Right forelimb (tissue), 1 donor: ENCODE results near the gene CDH4.
"Not testable (repeated sequence)": the region's sequence is repeated elsewhere in the genome, so short reads cannot be mapped to it uniquely, and the experiment has no call there.

Experiments used
- DNase-seq: peaks from one replicate; pipeline ENCODE4 v3.0.0-alpha.2; 2018

The CDH4 gene

DNA sequence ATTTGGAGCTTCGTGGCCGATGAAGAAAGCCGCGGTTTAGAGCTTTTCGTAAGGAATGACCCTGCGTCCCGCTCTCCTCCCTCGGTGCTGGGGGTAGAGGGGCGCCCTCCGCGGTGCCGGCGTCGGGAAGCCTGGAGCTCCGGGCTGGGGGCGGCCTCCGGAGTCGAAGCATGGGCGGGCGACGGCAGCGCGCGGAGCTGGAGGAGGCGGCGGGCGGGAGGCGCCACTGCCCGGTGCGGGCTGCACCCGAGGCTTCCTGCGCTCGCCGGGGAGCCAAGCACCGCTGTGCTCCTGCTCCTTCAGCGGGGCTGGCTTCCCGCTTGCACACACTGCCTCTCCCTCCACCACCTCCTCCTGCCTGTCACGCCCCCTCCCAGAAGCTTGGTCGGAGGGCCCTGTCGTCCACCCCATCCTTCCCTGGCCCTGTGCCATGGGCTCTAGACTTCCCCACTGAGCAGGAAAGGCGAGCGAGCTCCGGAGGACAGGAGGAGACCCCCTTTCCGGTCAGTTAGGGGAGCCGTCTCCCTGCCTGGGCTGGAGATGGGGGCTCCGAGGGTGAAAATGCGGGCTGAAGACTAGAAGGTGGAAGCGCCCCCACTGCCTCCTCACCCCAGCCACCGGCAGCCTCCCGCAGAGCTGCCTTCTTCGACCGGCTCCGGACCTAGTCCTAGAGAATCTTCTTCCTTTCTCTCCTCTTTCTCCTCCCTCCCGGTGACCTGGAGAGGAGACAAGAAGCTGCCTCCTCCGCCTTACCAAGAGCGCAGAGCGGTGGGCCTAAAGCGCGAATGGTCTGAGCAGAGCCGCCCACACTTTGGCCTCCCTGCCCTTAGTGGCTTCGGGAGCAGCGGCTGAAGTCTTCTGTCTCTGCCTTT, 1.8 kb downstream of the CDH4 start:
- DNase-seq = peak; percentile 49

DNA sequence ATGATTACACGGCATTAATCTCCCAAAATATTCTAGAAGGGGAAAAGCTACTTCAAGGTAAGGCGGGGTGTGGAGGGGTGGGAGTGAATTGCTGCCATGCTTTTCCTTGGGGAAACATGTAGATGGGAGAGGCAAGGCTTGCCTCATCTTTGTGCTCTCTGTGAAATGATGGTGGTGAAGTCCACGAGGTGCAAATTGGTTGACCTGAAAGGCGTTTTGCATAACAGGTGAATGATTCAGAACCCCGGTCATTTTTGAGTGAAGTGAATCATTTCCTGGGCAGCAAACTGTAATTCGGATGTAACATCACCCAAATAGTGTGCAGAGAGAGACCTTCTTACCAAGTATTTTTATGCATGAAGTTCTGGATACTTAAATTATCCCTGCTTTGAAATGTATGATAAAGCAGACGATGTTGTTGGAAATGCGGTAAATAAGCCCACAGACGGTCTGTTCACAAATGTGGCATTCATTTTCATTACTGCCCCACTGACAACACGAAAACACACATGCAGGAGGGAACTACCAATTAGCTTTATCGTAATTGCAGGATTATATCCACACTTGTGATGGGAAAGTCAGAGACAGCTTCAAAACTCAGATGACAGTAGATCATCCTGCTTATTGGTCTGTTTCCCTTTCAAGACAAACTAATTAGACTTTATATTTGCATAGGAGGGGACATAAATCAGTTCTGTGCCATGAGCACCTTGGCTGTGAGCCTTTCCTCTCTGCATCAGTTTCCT, 3.0 kb downstream of the CDH4 start:
- no peak for DNase-seq

DNA sequence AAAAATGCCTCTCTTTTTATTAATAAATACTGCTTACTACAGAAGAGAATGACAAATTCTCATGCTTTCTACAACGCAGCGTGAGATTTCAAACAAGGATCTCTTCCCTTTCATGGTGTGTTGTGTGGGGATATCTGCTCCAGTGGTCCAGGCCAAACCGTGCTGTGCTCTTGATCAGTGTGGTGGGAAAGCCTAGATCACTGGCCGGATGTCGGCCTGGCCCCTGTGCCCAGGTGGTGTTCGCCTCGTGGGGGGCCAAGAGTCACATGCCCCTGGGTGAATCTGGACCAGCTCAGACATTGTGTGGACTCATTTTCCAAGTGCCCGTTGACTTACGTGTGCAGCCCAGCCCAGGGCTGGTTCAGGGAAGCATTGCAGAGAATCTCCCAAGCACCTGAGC, 4.3 kb downstream of the CDH4 start:
- no peak for DNase-seq

DNA sequence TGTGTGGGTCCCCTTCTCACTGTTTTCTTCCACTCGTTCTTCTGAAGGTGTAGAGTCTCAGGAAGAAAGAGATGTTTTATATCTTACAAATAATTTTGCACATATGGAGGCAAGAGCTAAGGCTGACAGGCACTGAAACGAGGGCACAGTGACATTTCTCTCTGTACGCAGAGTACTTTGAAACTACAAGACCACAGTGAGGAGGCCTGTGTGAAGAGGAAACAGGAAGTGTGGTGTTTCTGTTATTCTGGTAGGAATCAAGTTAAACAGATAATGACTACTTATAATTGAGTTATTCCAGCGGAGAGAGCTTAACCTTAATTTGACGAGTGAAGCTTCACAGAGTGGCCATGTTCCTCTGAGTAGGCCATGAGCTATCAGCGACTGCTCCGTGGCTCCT, 4.8 kb downstream of the CDH4 start:
- DNase-seq = no peak

DNA sequence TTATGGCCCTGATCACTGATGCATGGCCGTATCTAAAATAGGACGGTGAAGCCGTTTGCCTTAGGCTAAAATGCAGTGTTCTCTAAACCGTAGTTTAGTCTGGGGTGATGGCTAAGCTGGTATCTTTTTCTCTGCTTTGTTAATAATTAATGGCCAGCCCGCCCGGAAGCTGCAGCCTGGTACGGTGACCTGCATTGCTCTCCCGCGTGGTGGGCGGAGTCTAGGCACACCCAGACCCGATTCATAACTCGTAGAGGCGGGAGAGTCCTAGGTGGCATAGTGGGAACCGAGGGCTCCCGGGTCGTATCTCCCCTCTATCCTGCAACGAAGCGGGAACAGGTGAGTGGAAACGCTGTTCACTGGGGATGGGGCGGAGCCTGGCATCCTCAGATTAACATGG, 5.5 kb downstream of the CDH4 start:
- DNase-seq = no peak

DNA sequence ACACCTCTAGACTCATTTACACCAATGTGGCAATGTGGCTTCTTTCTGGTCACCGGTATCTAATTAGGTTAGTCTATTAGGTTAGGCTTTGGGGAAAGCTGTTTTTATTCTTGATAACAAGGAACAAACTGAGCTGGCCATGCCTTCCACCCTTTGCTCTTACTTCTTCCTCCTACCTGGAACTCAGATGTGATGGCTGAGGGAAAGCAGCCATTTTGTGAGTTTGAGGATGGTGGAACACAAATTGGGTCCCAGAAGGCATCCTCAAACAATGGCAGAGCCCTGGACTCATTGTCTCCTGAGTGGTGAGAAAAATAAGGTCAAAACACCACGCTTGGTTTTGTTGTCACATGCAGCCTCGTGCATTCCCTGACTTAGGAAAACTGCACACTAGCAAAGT, 7.7 kb downstream of the CDH4 start:
- no peak for DNase-seq

DNA sequence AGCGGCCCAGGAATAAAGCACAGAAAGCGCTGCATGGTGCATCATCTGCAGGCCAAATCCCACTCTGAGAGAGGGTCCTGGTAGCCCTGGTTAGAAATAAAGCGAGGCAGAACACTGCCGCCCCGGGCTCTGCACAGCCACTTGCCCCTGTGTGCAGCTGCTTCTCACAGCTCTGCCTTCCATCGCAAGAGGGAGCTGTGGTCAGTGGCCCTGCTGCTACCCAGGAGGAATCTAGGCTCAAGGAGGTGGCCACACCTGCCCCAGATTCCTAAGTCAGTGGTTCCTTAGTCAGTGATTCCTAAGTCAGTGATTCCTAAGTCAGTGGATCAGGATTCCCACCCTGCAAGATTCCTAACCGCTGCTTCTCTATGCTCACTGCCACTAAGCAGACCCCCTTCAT, 8.8 kb downstream of the CDH4 start:
- DNase-seq = no peak

DNA sequence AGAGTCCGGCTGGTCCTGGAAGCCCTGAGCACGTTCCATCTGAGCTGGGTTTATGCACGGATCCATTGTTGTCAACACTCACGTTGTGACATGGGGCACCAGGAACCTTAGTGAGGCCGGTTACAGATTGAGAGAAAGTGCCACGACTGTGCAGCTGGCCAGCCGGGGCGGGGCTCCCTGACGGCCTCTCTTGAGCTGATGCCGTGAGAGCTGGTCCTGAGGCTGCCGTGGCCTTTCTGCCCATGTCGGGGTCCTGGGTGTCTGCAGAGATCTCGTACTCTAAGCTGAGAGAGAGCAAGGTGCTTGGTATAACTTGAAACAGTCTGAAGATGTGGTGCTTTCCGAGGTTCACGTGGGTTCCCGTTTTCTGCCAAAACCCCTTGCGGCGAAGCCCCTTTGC, 10.0 kb downstream of the CDH4 start:
- no peak for DNase-seq

DNA sequence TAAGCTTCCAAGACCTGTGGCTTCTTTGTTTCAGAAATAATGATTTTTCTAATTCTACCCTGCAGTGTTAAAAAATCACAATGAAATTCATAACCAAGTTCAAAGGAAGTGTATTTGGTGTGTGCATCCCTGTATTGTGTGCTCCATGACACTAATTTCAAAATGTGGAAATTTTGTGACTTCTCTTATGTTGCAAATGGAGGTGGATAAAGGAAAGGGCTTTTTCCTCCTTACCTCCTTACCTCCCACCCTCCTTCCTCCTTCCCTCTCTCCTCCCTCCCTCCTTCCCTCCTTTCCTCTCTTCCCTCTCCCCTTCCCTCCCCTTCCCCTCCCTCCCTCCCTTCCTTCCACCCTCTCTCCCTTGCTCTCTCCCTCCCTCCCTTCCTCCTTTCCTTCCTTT, 10.5 kb downstream of the CDH4 start:
- DNase-seq = no peak

DNA sequence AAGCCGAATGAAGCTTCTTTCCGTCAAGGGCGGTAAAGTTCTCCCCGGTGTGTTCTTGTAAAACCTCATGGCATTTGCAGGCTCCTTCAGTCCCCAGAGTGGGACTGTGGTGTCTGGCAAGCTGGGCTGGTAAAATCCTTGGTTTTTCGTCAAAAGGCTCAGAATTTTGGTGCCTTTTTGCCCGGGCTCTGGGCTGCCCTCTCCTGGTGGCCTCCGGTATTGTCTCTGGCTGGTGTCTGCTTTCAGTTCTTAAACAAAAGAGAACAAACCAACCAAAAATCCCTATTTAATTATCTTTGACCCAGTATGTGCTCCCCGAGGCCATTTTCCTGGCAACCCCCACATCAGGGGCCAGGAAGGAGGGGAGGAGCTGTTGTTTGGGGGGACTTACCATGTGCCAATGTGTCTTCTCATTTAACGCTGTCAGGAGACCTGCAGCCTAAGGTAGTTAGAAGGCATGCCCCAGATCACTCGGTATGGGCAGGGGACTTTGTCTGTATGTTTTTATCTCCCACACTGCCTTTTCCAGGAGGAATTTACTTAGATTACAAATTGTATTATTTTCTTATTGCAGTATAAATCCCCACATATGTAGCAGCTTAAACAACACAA, 11.1 kb downstream of the CDH4 start:
- DNase-seq = no peak

DNA sequence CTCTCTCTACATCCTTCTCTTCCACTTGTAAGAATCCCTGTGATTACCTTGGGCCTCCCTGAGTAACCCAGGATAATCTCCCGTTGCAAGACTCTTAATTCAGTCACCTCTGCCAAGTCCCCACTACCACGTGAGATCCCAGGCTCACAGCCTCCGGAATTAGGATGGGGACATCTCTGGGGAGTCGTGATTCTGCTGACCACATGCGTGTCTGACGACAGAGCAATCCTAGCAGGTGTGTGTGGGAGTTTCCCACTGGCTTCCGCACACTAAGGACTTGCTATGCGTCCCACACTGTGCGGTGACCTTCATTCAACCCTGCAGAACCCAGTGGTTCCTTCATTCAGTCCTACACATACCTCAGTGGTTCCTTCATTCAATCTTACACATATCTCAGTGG, 11.9 kb downstream of the CDH4 start:
- no peak for DNase-seq

DNA sequence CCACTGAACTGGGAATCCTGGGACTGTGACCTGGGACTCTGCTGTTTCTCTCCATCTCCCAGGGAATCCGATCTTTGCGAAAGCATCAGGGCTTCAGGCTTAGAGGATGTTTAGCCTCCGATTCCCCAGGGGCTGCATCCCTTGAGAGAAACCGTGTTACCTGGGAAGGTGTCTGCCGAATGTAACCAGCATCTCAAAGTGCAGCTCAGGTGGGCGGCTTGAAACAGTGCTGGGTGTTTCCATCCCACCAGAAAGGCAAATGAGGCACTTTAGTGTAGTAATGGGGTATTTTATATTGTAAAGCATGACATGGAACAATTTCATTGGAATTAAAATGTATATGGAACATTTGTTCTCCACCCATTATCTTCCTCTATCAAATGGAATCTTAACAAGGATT, 15.2 kb downstream of the CDH4 start:
- no peak for DNase-seq

DNA sequence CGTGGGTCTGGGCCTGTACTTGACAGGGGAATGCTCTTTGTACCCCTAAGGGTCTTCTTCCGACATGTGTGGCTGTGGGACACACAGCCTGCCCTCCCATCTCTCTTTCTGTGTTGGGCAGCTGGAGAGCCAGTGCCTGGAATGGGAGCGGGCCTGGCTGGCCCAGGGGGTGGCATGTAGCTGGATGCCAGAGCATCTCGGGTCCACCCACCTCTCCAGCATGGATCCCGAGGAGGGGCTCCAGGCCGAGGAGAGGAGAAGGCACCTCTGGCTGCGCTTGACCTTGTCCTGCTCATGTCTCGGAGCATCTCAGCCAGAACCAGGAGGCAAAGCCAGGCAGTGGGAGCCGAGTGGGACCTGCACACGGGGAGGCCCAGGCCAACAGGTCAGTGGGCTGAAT, 16.0 kb downstream of the CDH4 start:
- no peak for DNase-seq

DNA sequence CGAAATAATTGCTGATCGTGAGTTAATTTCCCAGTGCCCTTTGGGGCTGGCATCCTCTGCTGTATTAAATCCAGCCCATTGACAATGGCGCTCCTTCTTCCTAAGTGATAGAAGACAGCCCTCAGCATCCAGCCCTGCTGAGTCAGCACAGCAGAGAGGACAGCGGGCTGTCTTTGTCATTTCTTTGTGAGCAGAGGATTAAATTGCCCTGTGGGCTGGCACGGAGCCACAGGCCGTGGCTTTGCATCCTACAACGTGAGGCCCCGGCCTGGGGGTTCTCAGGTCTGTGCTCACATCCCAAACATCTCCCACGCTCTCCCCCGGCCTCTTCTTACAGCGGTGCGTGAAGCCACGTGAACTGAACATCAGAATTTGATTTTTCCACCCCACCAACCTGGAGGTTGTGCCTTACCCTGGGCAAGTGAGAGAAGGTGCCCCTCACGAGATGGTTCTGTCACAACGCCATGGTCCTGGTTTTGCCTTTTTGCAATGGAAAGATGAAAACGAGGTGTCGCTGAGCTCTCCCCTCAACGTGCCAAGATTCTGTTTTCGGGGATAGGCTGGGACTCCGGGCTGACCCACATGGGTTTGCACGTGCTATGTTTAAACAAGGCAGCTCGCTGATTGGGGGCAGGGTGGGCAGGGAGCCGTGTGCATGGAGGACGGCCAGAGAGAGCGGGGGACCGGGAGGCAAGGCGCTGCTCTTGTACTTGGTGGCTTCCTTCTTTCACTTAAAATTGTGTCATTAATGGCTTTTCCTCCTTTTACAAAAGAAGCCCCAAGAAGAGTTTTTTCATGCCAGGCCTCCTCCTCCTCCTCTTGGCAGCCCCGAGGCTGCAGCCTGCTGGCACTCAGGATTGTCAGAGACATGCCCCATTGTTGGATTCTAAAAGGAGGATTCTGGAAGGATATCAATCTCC, 19.5 kb downstream of the CDH4 start:
- no peak for DNase-seq

DNA sequence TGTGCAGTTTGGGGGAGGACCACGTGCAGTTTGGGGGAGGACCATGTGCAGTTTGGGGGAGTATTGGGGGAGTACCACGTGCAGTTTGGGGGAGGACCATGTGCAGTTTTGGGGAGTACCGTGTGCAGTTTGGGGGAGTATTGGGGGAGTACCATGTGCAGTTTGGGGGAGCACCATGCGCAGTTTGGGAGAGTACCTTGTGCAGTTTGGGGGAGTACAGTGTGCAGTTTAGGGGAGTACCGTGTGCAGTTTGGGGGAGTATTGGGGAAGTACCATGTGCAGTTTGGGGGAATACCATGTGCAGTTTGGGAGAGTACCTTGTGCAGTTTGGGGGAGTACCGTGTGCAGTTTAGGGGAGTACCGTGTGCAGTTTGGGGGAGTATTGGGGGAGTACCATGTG, 21.0 kb downstream of the CDH4 start:
- not testable (repeated sequence) for DNase-seq

DNA sequence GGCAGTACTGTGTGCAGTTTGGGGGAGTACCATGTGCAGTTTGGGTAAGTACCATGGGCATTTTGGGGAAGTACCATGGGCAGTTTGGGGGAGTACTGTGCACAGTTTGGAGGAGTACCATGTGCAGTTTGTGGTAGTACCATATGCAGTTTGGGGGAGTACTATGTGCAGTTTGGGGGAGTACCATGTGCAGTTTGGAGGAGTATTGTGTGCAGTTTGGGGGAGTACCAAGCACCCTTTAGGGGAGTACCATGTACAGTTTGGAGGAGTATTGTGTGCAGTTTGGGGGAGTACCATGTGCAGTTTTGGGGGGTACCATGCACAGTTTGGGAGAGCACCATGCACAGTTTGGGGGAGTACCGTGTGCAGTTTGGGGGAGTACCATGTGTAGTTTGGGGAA, 21.6 kb downstream of the CDH4 start:
- DNase-seq = not testable (repeated sequence)

DNA sequence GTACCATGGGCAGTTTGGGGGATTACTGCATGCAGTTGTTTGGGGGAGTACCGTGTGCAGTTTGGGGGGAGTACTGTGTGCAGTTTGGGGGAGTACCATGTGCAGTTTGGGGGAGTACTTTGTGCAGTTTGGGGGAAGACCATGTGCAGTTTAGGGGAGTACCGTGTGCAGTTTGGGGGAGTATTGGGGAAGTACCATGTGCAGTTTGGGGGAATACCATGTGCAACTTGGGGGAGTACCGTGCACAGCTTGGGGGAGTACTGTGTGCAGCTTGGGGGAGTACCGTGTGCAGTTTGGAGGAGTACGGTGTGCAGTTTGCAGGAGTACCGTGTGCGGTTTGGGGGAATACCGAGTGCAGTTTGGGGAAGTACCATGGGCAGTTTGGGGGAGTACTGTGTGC, 22.3 kb downstream of the CDH4 start:
- no peak for DNase-seq

DNA sequence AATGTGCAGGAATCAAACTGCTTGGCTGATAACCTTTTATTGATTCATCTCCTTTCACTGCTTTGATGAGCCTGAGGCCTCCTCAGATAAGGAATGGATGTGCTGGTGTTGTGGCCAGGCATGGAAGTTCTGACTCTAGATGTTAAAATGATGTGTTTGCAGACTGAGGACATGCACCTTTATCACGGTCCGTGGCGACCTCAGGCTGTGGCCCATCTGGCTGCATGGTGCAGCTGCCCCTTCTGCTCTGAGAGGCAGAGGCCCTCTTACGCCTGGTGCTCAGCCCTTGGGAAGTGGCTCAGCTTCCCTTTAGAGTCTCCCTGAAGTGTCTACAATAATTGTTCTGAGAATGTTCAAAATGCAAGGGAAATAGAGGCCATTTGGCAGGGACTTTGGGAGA, 26.2 kb downstream of the CDH4 start:
- no peak for DNase-seq

DNA sequence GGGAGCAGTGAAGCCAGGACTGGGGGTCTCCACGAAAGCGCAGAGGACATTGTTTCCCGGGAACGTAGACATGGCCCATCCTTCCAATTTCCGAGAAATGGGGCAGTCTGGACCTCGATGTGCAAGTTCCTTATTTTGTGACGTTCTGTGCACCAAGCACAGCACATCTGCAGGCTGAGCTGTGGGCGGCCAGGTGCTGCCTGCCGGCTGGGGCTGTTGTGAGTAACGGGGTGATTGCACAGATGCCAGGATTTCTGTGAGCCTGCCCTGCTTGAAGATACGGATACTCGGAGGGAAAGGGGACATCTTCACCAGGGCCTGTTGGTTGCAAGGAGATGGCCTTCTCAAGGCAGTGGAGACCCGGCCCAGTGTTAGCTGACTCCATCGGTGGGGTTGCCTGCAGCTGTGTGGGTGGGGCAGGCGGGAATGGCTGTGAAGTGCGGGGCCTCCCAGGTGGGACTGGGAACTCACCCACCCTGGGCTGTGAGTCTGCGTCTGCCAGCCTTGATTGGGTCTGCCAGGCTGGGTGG, 27.6 kb downstream of the CDH4 start:
- no peak for DNase-seq

DNA sequence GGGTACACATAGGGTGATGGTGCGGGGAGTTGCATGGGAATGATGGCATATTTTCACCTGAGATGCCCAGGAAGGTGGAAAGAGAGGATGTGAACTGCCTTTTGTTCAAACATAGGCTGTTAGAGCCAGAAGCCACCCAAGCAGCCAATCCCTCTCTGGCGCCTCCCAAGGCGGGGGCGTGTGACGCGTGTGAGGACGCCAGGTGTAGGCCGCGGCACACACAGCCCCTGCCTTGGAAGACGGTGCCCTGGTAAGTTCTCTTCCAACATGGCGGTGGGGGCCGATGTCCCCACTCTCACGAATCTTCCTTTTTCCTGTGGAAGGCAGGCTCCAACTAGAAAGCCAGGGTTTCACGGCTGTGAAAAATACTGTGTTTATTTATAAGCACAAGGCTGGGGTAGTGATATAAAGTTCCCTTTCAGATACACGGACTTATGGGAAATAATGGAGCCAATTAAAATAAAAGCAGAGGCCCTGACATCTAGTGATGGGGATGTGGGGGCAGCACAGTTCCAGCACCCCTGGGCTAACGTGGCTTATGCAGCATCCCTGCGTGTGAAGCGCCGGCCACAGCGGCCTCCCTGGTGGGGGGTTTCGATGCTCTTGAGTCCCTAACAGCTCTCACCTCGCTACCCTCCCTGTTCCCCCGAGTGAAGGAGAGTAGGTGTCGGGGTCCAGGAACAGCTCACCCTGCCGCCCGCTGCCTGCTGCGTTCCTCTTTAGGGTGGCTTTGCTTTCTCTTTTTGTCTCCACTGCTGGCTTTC, 28.3 kb downstream of the CDH4 start:
- no peak for DNase-seq

DNA sequence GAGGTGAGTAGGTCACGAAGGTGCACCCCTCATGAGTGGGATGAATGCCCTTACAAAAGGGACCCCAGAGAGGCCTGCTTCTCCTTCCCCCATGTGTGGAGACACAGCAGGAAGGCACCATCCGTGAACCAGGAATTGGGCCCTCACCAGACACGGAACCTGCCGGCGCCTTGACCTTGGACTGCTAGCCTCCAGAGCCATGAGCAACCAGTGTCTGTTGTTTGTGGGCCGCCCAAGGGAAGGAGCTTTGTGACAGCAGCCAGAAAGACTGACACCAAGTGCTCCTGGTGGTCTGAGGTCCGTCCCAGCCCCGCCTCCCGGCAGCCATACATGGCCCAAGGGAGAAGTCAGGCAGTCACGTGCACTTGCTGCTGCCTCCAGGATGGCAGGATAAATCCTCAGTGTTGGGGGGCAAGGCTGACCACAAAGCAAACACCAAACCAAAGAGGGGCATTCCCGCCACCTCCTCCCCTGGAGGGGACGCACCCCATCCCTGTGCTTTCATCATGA, 29.3 kb downstream of the CDH4 start:
- no peak for DNase-seq

DNA sequence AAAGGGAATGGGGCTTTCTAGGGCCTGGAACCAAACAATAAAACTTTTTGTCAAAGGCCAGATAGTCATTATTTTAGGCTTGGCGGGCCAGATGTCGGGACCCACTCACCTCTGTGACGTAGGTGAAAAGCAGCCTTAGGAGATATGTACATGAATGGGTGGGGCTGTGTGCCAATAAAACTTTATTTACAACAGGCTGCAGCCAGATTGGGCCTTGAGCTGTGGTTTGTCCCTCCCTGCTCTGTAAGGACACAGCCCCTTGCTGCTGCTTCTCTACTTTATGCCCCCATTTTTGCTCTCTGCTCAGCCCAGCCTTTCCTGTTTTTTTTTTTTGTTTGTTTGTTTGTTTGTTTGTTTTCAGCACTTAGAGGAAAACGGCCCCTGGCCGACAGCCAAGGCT, 32.7 kb downstream of the CDH4 start:
- DNase-seq = no peak
